DND-41 (cell line): ENCODE results near the gene SPI1.

Experiments used
- EZH2 ChIP-seq: IDR thresholded peaks from 3 replicates; pipeline ENCODE4 v1.6.1; 2012; ENCODE audit warnings: borderline replicate concordance, low read depth, mild to moderate bottlenecking, moderate library complexity, low read length, inconsistent platforms; ENCODE audit not compliant: severe bottlenecking
- TF ChIP-seq, protein P1 (sequence below): IDR thresholded peaks from 2 replicates; pipeline ENCODE4 v1.5.1; 2012; ENCODE audit warnings: borderline replicate concordance, low read length, moderate library complexity, mild to moderate bottlenecking; ENCODE audit not compliant: poor library complexity, severe bottlenecking; ENCODE audit errors: extremely low read depth

DNA sequence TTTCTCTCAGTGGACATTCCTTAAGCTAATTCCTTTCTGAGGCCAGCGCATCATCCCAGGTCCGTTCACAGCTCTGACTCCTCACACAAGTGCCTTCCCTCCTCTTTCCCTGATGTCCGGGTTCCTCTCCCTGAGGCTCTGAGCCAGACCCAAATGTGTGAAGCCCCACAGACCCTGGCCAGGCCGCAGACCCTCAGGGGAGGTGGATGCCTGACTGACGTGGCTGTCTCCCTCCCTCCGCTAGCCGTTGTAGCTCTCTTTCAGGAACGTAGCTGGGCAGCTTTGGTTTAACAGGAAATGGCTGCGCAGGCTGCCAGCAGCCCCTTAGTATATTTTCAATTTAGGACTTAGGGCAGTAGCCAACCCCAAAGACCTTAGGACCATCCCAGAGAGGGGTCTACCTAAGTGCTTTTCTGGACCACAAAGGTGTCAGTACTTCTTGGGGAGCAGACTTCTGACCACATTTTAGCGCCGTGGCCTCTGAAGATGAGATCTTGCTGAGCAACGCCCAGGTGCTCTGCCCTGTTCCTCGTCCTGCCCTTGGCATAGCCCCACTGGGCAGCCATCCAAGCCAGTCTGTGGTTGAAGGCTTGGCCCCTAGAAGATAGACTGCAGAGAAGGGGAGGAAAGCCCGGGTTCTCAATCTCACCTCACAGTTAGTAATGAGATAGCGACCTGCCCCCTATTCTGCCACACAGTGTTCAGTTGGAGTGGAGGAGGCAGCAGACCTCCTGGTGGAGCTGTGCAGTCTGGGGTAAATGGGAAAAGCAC, 52.9 kb downstream of the SPI1 start:
- no peak for TF ChIP-seq EZH2
- TF ChIP-seq, protein P1, sequence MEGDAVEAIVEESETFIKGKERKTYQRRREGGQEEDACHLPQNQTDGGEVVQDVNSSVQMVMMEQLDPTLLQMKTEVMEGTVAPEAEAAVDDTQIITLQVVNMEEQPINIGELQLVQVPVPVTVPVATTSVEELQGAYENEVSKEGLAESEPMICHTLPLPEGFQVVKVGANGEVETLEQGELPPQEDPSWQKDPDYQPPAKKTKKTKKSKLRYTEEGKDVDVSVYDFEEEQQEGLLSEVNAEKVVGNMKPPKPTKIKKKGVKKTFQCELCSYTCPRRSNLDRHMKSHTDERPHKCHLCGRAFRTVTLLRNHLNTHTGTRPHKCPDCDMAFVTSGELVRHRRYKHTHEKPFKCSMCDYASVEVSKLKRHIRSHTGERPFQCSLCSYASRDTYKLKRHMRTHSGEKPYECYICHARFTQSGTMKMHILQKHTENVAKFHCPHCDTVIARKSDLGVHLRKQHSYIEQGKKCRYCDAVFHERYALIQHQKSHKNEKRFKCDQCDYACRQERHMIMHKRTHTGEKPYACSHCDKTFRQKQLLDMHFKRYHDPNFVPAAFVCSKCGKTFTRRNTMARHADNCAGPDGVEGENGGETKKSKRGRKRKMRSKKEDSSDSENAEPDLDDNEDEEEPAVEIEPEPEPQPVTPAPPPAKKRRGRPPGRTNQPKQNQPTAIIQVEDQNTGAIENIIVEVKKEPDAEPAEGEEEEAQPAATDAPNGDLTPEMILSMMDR = no peak
